Middle frontal gyrus (tissue), 1 donor: ENCODE data around the gene IZUMO1.
"Not testable (repeated sequence)": the region's sequence is repeated elsewhere in the genome, so short reads cannot be mapped to it uniquely, and the experiment has no call there.

Experiments used
- DNase-seq: peaks from one replicate; pipeline ENCODE4 v3.0.0-alpha.2; 2015; ENCODE audit warnings: low spot score; ENCODE audit errors: extremely low spot score

Gene IZUMO1

DNA sequence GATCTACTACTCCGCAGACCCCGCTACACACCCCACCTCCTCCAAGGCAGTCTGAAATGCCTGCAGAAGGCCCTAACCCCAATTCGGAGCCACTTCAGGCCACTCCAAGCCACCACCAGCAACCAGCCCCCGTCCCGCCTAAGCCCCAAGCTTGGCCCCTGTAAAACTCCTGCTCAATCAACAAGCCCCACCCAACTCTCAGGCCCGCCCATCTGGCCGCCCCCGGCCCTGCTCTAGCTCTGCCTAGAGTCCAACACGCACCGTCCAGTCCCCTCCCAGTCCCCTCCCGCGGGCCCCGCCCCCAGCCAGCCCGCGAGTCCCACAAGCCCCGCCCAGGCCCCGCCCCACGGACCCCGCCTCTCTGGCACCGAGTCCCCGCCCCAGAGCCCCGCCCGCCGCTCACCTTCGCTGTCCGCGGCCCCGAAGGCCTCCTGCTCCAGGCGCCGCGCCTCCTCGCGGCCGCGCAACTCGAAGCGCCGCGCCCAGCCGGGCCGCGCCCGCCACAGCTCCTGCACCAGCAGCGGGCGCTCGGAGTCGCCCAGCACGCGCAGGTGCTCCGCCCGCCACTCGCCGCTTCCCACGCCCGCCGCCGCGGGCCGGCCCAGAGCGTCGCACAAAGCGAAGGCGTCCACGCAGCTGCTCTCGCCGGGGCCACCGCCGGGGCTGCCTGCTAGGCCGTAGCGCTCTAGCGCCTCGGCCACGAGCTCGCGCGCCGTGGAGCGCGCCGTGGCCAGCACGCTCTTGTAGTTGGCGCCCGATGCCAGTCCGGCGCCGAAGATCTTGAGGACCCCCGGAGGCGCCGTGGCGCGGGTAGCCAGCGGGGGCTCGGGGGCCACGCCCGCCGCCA, 7.9 kb downstream of the IZUMO1 start:
- DNase-seq = peak; percentile 40

DNA sequence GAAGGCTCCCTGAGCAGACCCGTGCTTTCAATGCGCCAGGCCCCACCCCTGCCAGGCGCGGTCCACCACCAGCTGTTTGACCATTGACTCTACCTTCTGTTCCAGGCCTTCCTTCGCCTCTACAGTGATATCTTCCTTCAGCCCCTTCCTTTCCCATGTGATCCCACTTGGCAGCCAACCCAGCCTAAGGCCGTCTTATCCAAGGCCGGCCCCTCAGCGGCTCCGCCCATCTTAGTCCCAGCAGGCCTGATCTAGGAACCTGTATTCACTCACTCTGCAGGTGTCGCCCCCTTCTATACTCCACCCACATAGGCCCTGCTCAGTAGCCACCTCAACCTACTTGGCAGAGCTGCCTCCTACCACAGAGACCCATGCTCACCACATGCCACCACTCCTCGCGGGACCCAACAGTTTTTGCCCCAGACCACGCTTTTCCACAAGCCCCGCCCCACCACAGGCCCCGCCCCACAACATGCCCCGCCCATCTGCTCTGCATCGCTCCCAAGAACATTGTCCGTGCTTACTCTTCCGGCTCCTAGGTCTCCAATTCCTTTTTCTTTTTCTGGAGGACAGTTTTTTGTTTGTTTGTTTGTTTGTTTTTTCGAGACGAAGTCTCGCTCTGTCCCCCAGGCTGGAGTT, 9.2 kb downstream of the IZUMO1 start:
- DNase-seq = no peak

DNA sequence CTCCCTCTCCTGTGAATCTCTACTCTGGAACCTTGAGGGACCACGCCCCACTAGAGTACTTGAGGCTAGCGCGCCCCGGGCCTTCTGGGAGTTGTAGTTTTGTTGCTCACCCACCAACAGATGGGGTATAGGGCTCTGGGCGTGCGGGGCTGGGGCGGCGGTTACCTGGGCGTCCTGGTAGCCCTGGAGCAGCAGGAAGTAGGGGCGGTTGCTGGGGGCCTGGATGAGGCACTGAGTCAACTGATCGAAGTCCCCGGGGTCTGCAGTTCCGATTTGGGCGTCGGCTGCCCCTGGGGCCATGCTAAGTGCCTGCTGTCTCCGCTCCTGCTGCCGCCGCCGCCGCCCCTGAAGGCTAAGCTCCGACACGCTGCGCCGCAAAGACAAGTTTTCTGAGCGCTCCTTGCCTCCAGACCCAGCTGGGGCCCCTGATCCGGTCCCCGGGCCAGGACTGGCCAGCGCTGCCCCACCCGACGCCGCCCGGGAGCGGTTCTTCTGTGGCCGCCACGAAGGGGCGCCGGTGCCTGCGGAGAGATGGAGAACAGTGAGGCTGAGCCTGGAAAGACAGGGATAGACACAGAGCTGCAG, 11.6 kb downstream of the IZUMO1 start:
- no peak for DNase-seq

DNA sequence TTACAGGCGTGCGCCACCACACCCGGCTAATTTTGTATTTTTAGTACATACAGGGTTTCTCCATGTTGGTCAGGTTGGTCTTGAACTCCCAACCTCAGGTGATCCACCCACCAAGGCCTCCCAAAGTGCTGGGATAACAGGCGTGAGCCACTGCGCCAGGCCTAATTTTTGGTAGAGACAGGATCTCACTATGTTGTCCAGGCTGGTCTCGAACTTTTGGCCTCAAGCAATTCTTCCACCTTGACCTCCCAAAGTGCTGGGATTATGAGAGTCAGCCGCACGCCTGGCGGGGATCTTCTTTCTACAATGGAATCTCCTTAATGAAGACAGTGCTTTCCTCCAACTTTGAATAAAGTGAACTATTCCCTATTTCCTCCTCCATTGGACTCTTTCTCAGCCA, 12.1 kb downstream of the IZUMO1 start:
- DNase-seq = no peak

DNA sequence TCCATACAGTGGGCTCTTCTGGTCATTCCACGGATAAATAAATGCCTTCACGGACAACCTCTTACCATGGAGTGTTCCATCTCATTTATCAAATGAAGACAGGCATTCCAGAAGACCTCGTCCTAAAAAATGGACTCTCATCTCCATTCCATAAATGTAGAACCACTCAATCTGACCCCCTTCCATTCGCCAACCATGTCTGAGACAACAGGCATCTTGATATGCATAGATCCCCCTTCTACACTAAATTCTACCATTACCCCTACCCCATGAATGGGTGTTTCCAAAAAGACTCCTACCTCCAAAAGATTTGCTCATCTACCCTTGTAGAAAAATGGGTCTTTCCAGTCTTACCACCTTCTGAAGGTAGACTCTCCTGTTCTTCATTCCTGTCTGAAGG, 15.3 kb downstream of the IZUMO1 start:
- DNase-seq = no peak

DNA sequence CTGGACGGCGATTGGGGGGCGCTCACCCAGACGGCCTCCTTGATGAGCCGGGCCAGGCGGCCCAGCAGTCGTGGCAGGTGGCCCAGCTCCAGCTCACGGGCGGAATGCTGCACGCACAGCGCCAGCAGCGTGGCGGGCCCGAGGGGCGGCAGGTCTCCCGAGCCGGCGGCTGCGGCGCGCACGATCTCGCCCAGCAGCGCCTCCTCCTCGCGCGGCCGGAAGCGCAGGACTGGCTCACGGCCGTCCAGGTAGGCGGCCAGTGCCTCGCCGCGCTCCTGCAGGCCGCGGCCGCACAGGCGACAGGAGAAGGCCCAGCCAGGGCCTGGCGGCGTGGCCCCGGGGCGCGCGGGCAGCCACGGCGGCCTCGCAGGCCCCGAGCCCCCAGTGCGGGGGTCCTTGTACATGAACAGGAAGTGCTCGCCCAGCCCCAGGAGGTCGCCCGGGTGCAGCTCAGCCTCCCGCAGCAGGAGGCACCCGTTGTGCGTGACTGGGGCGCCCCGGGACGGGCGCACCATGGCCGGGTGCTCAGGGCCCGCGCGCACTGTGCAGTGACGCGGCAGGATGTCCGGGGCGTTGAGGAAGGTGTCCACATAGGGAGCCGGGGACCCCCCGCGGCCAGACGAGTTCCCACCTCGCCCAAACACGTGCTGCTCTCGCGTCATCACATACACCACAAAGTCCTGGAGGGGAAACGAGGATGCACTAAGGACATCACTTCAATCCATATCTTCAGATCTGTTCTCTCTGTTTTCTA, 17.6 kb downstream of the IZUMO1 start:
- no peak for DNase-seq

DNA sequence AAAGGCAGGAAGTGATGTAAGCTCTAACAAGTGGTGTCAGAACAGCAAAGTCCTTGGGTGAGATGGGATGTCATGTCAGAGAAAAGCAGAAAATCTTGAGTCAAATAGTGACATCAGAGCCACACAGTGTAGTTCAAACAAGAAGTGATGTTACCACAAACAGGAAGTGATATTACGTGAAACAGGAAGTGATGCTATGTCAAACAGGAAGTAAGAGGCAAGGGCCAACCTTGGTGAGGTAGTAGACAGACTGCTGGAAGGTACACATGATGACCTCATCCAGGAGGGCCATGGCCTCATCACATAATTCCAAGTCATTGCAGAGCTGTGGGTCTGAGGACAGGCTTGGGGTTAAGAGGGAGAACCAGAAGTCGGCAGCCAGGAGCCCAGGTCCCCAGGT, 20.2 kb downstream of the IZUMO1 start:
- no peak for DNase-seq

DNA sequence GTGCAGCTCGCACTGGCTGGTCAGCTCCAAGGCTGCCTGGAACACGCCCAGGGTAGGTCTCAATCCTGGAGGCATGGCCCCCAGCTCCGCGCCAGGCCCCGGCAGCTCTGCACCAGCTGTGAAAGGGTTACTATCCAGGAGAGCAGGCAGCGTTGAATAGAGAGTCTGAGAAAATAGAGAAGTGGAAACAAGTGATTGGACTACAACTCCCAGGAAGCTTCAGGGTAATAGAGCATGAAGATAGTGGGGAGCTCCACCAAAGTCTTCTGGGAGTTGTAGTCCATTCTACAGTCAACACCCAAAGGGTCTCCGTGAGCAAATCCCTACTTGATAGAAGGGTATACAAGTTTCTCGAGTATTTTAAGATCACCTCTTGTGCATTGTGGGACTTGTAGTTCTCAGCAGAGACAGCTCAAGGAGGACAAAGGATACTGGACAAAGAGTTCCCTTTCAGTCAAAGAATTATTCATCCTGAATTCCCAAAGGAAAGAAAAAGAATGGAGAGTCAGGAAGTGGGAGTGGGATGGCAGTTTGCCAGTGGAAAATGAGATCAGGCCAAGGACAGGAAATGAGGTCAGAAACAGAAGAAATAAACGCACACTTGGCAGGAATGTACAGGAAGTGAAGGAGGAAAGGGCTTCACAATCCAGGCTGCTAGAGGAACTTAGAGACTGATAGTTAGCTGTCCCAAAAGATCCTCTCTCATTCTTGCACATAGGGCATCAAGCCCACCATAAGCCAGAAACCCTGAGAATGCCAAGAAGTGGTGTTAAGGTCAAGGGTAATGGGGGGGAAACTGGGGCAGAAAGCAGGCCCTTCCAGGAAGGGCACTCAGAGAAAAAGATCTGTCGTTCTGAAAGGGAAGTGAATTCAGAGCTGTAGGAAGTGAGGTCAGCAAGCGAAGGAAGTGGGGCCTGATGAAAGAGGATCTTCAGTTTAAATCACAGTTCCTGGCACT, 21.6 kb downstream of the IZUMO1 start:
- DNase-seq = peak; percentile 22

DNA sequence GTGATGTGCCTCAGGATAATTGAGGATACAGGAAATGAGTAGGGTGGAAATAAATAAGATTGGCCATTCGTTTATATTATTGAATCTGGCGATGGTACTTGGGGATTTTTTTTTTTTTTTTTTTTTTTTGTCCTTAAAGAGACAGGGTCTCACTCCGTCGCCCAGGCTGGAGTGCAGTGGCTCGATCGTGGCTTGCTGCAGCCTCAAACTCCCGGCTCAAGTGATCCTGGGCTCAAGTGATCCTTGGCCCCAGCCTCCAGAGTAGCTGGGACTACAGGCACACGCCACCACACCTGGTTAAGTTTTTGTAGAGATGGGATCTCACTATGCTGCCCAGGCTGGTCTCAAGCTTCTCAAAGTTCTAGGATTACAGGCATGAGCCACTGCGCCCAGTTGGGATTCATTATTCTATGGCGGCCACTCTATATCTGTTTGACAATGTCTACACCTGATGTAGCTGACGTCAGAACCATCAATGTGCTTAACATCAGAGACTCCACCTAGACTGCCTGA, 24.5 kb downstream of the IZUMO1 start:
- no peak for DNase-seq

DNA sequence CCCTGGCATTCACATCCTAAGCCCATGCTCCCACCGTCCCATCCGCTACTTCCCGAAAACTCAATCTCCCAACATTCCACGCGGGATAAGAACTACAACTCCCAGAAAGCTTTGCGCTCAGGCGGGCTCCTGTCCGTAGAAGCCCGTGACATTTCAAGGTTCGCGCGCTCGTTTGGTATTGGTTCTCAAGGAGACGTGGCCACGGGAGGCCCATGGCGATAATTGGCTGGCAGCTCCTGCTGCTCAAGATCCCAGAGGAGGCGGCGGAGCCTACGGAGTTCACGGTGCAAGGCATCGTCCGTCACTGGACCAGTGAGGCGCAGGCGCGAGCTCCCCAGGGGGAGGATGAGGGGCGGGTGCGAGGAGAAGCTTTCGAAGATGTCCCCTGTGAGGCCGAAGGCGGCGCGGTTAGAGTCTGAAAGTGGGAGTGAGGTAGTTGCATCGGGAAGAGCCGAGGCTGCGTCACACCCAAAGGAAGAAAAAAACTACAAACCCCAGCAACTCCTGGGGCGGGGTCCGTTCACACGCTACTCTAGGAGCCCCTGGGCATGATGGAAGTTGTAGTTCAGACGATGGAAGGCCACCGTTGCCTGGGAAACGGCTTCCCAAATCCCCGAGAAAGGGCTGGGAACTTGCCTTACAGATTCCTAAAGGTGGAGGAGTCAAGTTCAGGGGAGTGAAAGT, 26.0 kb downstream of the IZUMO1 start:
- peak; percentile 100 for DNase-seq

DNA sequence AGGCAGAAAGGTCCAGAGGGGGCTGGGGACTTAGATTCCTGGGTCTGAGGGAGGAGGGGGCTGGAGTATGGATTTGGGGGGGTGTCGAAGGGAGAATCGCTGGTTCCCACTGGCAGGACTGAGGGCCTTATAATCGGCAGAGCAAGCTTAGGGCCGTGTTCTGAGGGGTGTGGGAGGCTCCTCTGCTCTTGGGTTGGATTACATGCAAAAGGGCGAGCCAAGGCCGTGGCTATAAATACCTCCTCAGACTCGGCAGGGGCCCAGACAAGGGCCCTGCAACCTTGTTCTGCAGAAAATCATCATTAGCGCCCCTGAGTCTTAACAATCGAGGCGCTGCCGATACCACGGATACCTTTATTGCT, 26.5 kb downstream of the IZUMO1 start:
- no peak for DNase-seq

DNA sequence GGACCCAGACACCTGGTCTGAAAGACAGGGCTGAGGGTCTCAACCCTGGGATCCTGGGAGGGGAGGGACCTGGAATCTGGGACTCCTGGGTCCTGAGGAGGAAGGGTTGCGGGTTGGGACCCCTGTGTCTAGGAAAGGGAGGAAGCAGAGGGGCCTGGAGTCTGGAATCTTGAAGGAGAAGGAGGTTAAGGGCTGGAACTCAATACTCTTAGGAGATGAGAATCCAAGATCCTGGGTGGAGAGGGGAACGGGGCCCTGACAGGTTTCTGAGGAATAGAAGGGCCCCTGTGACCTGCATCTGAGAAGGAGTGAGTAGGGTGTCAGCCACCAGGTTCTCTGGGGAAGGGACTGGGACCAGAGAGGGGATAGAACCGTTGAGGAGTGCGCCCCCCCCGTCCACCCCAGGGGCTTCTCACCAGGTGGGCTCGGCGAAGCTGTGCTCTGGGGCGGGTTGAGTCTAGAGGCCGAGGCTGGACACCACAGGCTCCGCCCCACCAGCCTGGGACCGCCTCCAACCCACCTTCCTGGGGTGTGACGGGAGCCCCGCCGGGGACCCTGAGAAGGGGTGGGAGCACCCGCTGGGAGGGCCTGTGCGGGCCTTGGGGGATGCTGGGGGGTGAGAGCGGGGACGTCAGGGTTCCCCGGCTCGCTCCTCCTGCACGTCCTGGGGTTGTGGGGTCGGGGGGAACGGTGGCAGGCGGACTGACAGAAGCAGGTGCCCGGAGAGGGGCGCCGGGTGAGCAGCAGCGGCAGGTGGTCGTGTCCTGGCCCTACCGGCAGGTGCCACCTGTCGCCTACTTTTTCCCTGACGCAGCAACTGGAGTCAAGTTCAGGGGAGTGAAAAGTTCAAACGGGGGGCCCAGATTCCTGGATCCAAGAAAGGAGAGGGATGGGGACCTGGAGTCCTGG, 27.2 kb downstream of the IZUMO1 start, which contains the start of gene MAMSTR:
TSS of gene MAMSTR (minus strand) at position 463 of the 909 bp plus-strand sequence. CDS start 694 bp downstream, outside the sequence.
- DNase-seq = no peak

DNA sequence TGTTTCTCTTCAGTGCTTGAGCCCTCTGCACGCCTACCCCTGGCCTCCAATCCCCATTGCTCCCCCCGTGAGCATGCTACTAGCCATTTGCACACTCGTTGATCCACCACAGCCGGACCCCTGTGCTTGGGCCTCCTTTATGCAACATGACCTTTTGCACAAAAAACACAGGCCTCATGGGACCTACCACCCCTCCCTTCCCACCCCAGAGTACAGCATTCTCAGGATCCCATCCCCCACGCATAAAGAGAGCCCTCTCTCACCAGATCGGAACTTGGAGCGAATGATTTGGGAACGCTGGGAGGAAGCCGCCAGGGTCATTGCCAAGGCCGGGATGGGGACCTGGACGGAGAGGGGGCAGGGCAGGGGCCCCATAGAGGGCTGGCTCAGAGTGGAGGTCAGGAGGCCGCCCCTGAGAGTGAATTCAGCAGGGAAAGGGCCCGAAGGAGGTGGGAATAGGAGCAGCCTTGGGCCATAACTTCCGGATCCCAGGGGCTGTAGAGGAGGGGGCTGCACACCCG, 27.9 kb downstream of the IZUMO1 start:
- DNase-seq = no peak

DNA sequence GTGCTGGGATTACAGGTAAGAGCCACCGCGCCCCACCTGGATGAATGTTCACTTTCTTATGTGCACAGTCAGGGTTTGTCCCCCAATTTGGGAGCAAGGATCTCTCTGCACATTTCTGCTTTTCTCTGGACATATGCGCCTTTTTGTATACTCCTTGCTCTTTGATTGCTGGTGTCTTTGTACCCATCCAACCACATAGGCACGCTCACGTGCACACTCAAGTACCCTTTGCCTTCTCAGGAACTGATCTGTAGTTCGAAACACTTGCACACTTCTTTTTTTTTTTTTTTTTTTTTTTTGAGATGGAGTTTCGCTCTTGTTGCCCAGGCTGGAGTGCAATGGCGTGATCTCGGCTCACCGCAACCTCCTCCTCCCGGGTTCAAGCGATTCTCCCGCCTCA, 28.6 kb downstream of the IZUMO1 start:
- DNase-seq = not testable (repeated sequence)

DNA sequence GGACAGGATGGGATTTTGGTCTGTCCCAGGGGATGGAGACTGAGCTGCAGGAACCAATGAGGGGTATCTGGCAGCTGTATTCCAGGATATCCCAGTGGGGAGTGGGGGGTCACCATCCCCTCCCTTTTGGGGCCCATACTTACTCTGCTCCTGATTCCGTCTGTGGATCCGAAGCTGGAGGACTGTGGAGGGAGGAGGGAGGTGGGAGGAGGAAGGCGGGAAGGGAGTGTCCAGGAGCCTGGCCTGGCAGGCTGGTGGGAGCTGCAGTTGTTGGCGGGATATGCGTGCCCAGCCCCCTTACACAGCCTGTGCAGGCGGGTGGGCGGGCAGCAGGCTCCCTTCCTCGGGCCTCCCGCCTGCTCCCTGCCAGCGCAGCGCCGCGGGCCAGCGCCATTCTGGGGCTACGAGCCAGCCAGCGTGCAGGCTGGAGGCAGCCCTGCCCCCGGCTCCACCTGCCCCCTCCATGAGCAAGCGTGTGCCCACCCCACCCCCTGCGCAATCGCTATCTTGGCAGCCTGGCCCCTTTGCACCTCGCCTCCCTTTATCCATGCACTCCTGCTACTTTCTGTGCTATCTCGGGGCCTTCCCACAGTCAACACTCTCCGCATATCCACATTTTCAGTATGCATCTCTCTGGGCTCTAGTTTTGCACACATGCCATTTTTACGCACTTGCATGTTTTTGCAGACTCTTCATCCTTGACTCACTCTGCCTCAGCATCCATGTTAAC, 30.0 kb downstream of the IZUMO1 start:
- peak; percentile 42 for DNase-seq

DNA sequence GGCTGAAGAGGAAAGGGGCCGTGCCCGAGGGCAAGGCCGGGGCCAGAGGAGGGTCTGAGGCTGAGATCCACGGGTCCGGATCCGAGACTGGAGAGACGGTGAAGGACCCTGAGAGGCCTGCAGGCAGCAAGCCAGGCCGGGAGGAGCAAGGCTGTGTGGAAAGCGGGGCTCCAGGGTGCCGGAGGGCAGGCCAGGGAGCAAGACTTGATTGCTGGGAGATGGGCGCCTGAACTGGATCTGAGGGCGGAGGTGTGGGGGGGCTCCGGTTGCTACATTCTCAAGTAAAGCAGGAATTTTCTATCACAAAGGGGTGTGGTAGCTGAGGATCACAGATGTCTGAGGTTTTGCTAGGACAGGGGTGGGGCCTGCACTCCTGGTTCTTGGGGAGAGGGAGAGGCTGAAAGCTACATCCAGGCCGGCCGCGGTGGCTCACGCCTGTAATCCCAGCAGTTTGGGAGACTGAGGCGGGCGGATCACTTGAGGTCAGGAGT, 31.0 kb downstream of the IZUMO1 start:
- DNase-seq = no peak

DNA sequence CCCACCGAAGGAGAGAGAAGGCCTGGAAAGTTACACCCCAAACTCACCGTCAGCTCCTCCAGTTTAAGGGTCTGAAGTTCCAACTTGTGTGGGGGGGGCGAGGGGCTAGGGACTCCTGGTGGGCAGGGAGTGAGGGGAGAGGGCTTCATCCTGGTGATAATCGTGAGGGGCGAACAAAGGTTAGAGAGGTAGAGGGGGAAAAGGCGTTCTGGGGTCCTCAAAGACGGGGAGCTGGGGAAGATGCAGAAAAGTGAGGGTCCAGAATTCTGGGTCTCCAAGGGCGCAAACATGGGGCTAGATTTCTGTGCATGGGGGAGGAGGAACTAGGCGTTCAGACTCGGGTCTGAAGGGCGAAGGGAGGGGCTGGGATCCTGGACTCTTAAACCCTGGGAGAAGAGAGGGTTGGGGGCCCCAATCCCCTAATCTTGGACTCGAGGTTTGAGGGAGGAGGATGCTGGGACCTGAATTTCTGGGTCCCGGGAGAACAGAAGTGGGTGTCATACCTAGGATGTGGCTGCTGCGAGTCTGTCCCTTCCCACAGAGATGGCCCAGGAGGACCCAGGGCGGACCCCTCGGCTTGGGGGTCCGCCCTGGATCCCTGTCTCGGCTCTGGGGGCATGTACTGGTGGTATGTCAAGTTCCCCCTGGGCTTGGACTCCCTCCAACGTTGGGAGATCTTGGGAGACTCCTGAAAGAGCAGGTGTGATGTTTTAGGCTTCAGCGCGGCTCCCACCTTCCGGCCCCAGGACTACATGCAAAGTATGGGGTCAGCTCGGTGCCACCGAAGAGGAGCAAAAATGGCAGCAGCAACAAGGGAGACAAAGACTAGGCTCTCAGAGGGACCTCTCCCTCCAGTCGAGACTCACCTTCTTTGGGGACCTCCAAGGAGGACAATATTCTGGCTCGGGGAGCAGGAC, 31.7 kb downstream of the IZUMO1 start:
- DNase-seq = no peak
